GM19035 (cell line): ENCODE measurements around the gene FAM98C.

Source experiments
- ATAC-seq: cut with Tn5 transposase; IDR thresholded peaks from one replicate; pipeline ENCODE4 v1.9.1; 2021; ENCODE audit not compliant: unreplicated experiment

Gene FAM98C

DNA sequence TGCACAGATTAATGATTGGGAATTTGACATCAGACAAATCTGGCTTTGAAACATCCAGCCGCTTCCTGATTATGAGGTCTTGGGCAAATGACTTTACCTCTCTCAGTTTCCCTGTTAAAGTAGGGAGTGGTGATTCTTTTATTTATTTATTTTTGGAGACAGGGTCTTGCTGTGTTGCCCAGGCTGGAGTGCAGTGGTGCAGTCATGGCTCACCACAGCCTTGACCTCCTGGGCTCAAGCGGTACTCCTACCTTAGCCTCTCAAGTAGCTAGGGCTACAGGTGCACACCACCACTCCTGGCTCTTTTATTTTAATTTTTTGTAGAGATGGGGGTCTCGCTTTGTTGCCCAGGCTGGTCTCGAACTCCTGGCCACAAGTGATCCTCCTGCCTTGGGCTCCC, 25.8 kb upstream of the FAM98C start:
- no peak for ATAC-seq

DNA sequence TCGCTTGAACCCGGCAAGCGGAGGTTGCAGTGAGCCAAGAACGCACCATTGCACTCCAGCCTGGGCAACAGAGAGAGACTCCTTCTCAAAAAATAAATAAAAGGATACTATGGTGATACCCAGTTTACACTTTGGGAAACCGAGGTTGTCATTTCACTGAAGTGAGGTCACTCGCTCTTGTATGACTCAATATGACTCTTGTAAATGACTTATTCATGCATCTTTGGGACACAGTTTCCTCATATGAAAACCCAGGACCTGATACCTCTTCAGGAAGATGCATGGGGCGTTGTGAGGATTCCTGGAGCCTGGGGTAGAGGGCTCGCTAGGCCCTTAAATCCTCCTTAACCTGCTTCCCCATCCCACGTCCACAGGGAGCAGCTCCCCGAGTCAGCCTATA, 24.0 kb upstream of the FAM98C start:
- no peak for ATAC-seq

- ATAC-seq, result no peak
Measured at GRCh38 chr19:38381138-38381537, 21.8 kb upstream of the FAM98C start.

DNA sequence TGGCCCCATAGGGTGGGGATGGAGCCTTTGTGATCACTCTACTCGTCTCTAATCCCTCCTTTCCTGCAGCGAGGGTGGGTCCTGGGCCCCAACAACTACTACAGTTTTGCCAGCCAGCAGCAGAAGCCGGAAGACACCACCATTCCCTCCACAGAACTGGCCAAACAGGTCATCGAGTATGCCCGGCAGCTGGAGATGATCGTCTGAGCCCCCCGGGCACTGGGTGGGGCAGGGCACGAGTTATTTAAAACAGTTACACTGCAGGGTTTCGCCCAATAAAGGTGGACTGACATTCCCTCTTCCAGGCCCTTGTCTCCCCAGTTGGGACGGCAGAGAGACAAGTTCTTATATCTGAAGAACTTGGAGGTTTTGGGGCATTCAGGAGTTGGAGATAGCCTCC, 19.7 kb upstream of the FAM98C start:
- no peak for ATAC-seq

DNA sequence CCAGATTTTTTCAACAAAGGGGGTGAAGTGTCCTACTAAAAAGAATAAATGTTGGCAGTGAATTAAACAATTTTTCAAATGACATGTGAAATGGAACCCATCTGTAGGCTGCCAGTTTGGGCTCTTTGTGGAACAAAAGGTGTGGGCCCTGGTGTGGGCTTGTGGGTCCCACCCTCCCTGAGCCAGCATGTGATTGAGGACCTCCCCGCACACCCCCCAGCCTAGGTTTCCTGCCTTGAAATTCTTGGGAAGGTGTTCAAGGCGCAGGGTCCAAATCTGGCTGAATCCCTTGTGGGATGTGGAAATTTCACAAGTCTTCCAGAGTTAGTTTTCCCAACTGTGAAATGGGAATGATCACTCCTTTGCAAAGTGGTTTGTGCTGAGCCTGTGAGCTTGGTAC, 19.1 kb upstream of the FAM98C start:
- no peak for ATAC-seq

- ATAC-seq, result no peak
Measured at GRCh38 chr19:38384209-38385027, 18.5 kb upstream of the FAM98C start.

GRCh38 chr19:38385057-38385803, 17.7 kb upstream of the FAM98C start:
- no peak for ATAC-seq

DNA sequence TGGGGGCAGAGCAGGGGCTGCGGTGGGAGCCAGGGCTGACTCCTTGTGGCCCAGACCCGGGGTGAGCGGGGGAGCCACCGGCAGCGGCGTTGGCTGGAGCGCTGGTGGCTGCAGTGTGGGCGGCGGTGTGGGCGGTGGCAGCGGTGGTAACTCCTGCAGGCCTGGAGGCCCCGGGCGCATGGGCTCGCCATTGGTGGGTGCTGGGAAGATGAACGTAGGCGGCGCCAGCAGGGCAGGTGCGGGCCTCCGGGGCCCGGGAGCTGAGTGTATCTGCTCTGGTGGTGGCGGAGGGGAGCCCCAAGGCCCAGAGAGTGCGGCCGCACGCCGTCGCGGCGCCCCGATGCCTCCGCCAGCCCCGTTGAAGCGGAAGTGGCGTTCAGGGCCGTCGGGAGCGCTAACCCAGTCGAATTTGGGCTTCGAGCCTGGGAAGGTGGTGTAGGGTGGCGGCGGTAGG, 17.1 kb upstream of the FAM98C start:
- no peak for ATAC-seq

DNA sequence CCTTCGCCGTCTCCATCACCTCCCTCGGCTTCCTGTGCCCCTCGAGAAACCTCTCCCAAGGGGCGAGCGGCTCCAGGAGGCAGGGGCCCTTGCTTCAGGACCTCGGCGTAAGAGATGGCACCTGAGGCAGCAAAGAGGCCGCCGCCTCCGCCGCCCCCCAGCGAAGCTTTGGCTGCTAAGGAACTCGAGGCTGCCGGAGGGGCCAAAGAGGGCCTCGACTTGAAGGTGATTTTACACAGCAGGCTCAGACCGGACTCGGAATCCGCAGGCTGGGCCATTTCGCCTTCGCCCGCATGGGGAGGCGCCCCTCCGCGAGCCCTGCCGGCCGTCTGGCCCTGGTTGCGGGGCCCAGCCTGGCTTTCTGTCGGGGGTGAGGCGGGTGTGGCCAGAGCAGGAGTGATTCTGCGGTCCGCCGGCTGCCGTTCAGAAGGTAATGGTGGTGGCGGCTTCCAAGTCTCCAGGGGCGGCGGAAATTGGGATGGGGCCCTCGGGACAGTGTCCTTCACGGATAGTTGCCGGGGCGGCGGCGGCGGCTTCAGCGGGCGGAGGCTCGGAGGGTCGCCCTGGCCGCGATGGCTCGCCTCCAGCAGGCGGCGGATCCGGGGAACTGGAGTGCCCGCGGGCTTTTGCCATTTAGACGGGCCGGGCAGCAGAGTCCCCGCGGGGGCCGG, 16.5 kb upstream of the FAM98C start:
- no peak for ATAC-seq

DNA sequence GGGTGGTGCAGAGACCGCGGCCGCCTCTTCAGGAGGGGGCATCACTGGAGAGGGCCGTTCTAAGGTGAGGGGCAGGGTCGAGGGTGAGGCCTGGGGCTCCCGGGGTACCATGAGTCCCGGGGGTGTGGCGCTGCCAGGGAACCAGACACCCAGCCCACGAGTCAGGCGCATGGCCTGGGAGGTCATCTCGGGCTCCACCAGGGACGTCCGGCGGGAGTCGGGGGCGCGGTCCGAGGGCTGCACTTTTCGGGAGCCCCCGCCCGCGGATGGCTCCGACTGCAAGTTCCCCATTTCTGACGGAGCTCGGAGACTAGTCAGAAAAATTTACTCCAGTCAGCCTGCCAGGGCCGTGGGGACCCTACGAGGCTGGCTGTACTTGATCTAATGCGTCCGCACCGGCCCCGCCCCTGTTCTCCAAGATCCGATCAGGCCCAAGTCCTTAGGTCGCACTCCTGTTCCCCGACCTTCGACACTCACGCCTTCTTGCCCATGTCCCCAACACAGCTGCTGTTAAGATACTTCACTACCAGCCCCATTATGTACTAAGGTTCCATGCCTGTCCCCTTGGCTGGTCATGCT, 15.8 kb upstream of the FAM98C start:
- ATAC-seq, result no peak

DNA sequence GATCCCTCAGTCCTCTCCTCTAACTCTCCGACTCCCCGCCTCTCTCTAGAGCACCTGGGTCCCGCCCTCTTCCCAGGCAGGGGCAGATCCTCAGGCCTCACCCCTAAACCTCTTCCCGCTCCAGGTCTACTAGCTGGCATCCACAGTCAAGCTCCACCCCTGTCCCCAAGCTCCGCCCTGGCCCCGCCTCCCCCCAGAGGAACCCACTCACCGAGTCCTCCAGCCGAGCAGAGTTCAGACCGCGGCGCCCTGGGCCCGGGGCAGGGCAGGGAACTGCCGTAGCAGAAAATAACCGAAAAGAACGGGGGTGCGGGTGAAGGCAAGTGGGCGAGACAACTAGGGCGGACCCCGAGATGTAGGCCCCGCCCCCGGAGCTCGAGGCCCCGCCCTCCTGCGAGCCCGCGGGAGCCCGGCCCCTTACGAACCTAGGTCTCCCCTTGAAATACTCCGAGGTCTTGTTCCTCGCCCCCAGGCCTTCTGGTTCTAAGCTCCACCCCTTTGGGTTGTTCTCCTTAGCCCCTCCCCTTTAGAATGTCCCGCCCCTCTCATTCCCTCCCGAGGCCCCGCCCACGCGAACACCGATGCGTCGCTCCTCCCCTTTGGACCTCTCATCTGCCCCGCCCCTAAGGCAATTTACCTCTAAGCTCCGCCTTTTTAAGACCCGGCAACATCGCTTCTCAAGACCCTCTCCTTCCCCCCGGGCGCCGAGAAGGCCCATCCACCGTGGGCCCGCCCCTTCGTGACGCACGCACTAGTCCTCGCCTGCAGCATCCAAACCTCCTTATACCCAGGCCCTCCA, 15.1 kb upstream of the FAM98C start, which contains the start of gene GGN:
Gene GGN (minus strand): TSS at position 485 of the 799 bp plus-strand sequence. CDS start 773 bp downstream, outside the sequence.
- ATAC-seq, result peak; percentile 66

GRCh38 chr19:38388349-38389100, 14.4 kb upstream of the FAM98C start, which contains the start of gene SPRED3:
Gene SPRED3, plus strand, starts transcription at chr19:38388697. Its CDS starts 1,606 bp downstream, at chr19:38390303.
- ATAC-seq, result no peak

- ATAC-seq, result no peak
Measured at GRCh38 chr19:38389101-38389925, 13.6 kb upstream of the FAM98C start.

DNA sequence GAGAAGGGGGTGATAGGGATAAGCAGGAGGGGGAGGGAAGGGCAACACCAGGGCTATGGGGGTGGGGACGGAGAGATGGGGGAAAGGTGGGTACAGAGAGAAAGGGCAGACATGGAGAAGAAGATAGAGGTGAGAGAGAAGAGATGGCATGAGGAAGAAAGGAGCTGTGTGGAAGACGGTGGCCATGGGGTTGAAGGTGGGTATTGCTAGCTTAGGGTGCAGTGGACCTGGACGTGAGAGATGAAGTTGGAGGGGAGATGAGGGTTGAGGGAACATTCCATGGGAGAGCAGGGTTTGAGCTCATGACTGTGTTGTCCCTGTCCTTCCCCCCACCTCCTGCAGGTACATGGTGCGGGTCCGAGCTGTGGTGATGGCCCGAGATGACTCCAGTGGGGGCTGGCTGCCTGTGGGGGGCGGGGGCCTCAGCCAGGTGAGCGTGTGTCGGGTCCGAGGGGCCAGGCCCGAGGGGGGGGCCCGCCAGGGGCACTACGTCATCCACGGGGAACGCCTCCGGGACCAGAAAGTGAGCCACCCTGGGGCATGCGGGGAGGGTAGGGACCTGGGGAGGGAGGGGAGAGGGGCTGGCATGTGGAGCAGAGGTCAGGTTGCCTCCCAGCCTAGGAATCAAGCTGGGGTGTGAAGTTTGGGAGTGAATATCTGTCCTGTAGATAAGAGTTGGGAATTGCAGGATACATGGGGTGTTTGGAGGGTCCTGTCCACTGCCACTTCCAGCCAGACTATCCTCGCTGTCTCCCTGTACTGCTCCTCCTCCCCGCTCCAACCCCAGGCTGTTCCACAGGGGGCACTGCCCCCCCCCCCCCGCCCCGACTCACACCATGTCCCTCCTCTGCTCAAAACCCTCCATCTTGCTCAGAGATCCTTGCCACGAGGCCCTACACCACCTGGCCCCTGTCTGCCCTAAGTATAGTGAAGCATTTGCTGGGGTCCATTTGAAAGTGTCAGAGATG, 12.7 kb upstream of the FAM98C start:
- no peak for ATAC-seq

DNA sequence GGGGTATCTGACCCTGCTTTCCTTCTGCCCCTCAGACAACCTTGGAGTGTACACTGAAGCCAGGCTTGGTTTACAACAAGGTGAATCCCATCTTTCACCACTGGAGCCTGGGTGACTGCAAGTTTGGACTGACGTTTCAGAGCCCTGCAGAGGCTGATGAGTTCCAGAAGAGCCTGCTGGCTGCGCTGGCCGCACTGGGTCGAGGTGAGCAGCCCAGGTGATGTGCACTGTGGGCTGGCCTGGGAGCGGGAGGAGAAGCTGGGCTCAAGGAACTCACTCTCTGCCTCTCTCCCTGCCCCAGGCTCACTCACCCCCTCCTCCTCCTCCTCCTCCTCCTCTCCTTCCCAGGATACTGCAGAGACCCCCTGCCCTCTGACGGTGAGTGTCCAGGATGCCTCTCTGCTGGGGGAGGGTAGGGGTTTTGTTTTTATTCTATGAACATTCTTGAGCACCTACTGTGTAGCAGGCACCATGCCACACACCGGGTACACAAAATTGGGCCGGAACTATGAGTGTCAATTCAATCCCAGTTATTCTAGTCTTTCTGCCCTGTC, 10.9 kb upstream of the FAM98C start:
- ATAC-seq, result no peak

GRCh38 chr19:38392707-38393308, 10.1 kb upstream of the FAM98C start:
- no peak for ATAC-seq

GRCh38 chr19:38394488-38394887, 8.4 kb upstream of the FAM98C start:
- ATAC-seq, result no peak
